T-cell (primary cell): ENCODE data around the gene RGS7. TPM values are rescaled to one million over a fixed set of nuclear protein-coding genes. Genes with fewer than 3 reads are reported as not detected.

Source experiments
- ATAC-seq, 4 experiments: fragments of 200-7000 bp in 3 of 4; fragments of 150-1000 bp in 1 of 4; cut with Tn5 transposase; replicated peaks in 1 of 4; 1 replicate in 3 of 4; 2 replicates in 1 of 4; pipeline ENCODE4 v1.10.0; 2021; ENCODE audit warnings: moderate library complexity in 3 of 4, mild to moderate bottlenecking in 2 of 4, moderate number of reproducible peaks in 1 of 4
- CTCF ChIA-PET, 2 donors: fragments of 300-600 bp; sonication (Branson Sonifier 250); formaldehyde crosslinking; loops; one replicate each; lab custom pipeline; 2022; ENCODE audit warnings: antibody characterized with exemption in 2 of 2; lab: Charles Lee
- POLR2A ChIA-PET, 2 donors: fragments of 300-600 bp; sonication (Branson Sonifier 250); formaldehyde crosslinking; loops; one replicate each; lab custom pipeline; 2022; ENCODE audit warnings: antibody characterized with exemption in 2 of 2; lab: Charles Lee
- DNase-seq, 35 experiments: peaks; one replicate each; pipeline versions ENCODE4 v3.0.0 to v3.0.0-alpha.2; 2013 to 2023
- H3K27ac ChIP-seq: one replicate; pipeline ENCODE4 v1.5.1; 2013; ENCODE audit warnings: low read length
- H3K27me3 ChIP-seq, 2 experiments: replicated peaks in 1 of 2; 1 replicate in 1 of 2; 2 replicates in 1 of 2; pipeline versions ENCODE4 v1.6.1 to v1.7.0; 2013; ENCODE audit warnings: low read length in 1 of 2, mixed read lengths in 1 of 2; ENCODE audit not compliant: control insufficient read depth in 2 of 2, insufficient read depth in 2 of 2; ENCODE audit errors: extremely low read depth in 1 of 2
- H3K36me3 ChIP-seq, 2 donors: 1 replicate in 1 of 2; 2 replicates in 1 of 2; pipeline versions ENCODE4 v1.6.1 to v1.7.0; 2013; ENCODE audit warnings: low read length in 1 of 2; ENCODE audit not compliant: control insufficient read depth in 2 of 2, insufficient read depth in 1 of 2; ENCODE audit errors: extremely low read depth in 1 of 2
- H3K4me1 ChIP-seq, 2 experiments: 1 replicate in 1 of 2; 2 replicates in 1 of 2; pipeline versions ENCODE4 v1.6.1 to v1.7.0; 2013; ENCODE audit warnings: low read length in 2 of 2, mixed read lengths in 1 of 2; ENCODE audit not compliant: insufficient read depth in 2 of 2, control insufficient read depth in 1 of 2; ENCODE audit errors: extremely low read depth in 1 of 2
- H3K4me3 ChIP-seq, 2 donors: 1 replicate in 1 of 2; 2 replicates in 1 of 2; pipeline versions ENCODE4 v1.5.1 to v1.7.0; 2013; ENCODE audit warnings: mild to moderate bottlenecking in 2 of 2, low read length in 1 of 2, moderate library complexity in 1 of 2; ENCODE audit not compliant: control insufficient read depth in 1 of 2; ENCODE audit errors: extremely low read depth in 1 of 2
- H3K9me3 ChIP-seq: 2 replicates; pipeline ENCODE4 v1.7.0; 2013
- H3K27ac Mint-ChIP-seq, 2 donors: one replicate each; pipeline ENCODE4 v1.8.0; 2020 to 2021; ENCODE audit warnings: mild to moderate bottlenecking in 2 of 2, mixed read lengths in 2 of 2
- H3K27me3 Mint-ChIP-seq, 2 donors: one replicate each; pipeline ENCODE4 v1.8.0; 2021 to 2022; ENCODE audit warnings: mixed read lengths in 2 of 2
- H3K36me3 Mint-ChIP-seq: one replicate; pipeline ENCODE4 v1.8.0; 2021; ENCODE audit warnings: mixed read lengths
- H3K4me1 Mint-ChIP-seq, 3 donors: one replicate each; pipeline ENCODE4 v1.8.0; 2020 to 2022; ENCODE audit warnings: mixed read lengths in 3 of 3, mild to moderate bottlenecking in 1 of 3
- H3K4me3 Mint-ChIP-seq, 3 donors: one replicate each; pipeline ENCODE4 v1.8.0; 2020 to 2022; ENCODE audit warnings: mild to moderate bottlenecking in 3 of 3, mixed read lengths in 3 of 3, moderate library complexity in 3 of 3
- H3K9me3 Mint-ChIP-seq, 3 donors: one replicate each; pipeline ENCODE4 v1.8.0; 2020 to 2022; ENCODE audit warnings: mixed read lengths in 3 of 3
- WGBS: methylation state at CpG from one replicate; pipeline ENCODE4 v1.1.5; 2013; ENCODE audit warnings: missing lambda C conversion rate; ENCODE audit not compliant: insufficient coverage; 5-methylcytosine and 5-hydroxymethylcytosine counted together
- total RNA-seq, 35 experiments: library from RNA in 6 of 35; stranded (reverse) in 6 of 35; fragments of 120-200 nt in 1 of 35; gene quantifications; one replicate each; pipeline versions ENCODE4 v1.2.1 to v1.2.4 and lab custom pipeline; 2013 to 2026

The RGS7 gene
- total RNA-seq, 5 donors from 2014 or later (not counting 1 experiment from before 2014, with no cell fraction given): not detected

DNA sequence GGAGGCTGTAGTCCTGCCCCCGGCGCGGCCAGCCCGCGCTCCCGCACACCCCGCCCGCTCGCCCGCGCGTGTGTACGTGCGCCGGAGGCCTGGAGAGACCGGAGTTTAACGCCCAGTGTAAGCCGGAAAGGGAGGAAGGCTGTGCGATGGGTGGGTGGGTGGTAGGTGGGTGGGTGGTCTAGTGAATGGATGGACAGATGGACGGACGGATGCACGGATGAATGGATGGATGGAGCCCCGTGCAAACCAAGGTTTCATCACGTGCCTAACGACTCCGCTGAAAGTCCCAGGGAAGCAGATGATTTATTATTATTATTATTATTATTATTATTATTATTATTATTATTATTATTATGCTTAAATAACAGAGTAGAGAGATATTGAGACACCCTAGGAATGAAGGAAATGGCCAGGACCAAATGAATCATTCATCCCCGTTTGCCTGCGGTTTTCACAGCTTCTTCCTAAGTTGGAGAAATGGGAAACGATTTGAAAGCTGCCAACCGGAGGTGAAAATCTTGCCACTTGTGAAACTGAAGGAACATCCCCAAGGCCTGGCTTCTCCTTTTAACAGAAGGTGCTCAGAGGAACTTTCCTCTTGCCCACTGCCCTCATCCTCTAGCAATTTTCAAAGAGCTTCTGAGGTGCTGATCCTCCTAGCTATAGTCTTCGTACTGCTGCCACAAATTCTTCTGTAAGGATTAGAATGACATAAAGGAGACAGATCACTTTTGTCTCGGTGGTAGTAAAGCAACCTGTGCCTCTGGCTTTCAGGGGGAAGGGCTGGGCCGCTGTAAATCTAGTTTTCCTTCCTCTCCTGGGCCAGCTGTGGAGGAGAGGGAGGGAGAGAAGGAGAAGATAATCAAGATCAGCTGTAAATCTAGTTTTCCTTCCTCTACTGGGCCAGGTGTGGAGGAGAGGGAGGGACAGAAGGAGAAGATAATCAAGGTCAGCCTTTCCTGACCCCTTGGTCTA lies 648 bp upstream of the RGS7 start:
- Histone ChIP-seq H3K4me1 (no peaks in the 10 kb centered on the region), H3K9me3 (no peaks in the 10 kb centered on the region), H3K36me3 (no peaks in the 10 kb centered on the region), H3K4me3 (no peak overlapping the region), H3K27me3 (peaks cover 8 to 17% of the 10 kb centered on the region in 2 experiments), H3K27ac (no peak overlapping the region)
- Mint-ChIP-seq H3K4me3 (peak overlapping the region in 1 of 3 donors; percentile 53), H3K9me3 (peaks cover 0 to 6% (median 0%) of the 10 kb centered on the region in 3 donors), H3K27ac (no peak overlapping the region), H3K27me3 (peaks cover 51 to 52% of the 10 kb centered on the region in 2 donors), H3K4me1 (peaks cover 0 to 11% (median 8%) of the 10 kb centered on the region in 3 donors), H3K36me3 (no peaks in the 10 kb centered on the region)
- ChIA-PET CTCF (no interaction called here), POLR2A (no interaction called here)
- ATAC-seq: no peak
- WGBS: 5% methylated on average over 17 of the region's 33 CpGs
- DNase-seq: no peak

DNA sequence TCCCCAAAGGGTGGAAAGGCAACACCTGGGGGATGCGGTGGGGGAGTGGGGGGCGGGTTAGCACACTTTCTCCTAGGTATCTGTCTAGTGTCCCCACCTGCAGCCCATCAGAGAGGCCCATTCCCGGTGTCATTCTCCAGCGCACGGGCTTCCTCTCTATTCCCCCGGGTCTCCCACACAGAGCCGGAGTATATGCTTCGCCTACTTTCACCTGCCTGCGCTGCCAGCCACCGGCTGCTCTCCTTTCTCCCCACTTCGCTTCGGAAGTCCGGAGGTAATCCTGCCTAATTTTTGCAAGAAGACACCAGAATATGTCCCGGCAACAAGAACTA lies 852 bp downstream of the RGS7 start:
- Mint-ChIP-seq H3K36me3 (no peaks in the 10 kb centered on the region), H3K27ac (no peak overlapping the region), H3K4me1 (peaks cover 0 to 11% (median 8%) of the 10 kb centered on the region in 3 donors), H3K9me3 (no peaks in the 10 kb centered on the region), H3K27me3 (peaks cover 48 to 51% of the 10 kb centered on the region in 2 donors), H3K4me3 (peak overlapping the region in 2 of 3 donors; percentile 36 to 49)
- no peaks in the 10 kb centered on the region for H3K9me3 ChIP-seq
- ATAC-seq (no peak), DNase-seq (no peak)
- H3K36me3 ChIP-seq: no peaks in the 10 kb centered on the region
- no peak overlapping the region for H3K4me3 ChIP-seq
- CTCF ChIA-PET: no interaction called here
- H3K27me3 ChIP-seq: peaks cover 4 to 17% of the 10 kb centered on the region in 2 experiments
- POLR2A ChIA-PET: no interaction called here
- WGBS: 12% methylated on average over 12 of the region's 14 CpGs
- H3K27ac ChIP-seq: no peak overlapping the region
- no peaks in the 10 kb centered on the region for H3K4me1 ChIP-seq

DNA sequence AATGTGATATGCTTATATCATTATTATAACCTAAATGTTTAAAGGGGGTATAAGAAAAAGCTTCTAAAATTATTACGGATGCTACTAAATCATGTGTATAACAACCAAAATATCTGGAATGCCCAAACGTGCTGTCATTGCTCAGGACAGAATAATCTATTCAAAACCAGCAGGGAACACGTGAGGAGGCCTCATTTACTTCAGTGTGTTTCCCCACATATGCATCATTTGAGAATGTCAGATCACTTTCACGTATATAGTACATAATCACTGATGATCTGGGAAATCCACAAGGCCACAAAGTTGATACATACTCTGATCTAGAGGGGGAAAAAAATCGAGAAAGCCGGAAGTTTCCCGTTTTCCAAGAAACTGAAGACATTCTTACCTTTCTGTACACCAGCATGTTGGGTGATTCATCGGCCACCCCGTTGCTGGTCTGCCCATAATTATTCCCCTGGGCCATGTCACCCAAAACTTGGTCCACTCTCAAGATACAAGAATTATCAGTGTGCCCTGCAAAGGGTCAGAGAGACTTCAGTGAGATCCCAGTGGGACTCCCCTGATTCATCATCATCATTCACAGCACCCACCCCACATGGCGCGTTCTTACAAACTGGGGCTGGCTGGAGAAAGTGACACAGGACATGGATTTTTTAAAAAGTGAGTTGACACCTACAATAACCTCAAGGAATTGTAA lies 1.5 kb downstream of the RGS7 start:
- no peak overlapping the region for H3K4me3 Mint-ChIP-seq
- ATAC-seq: no peak
- H3K27me3 ChIP-seq: peaks cover 4 to 17% of the 10 kb centered on the region in 2 experiments
- ChIA-PET POLR2A (no interaction called here), CTCF (no interaction called here)
- no peak for DNase-seq
- H3K9me3 Mint-ChIP-seq: no peaks in the 10 kb centered on the region
- H3K36me3 Mint-ChIP-seq: no peaks in the 10 kb centered on the region
- H3K4me1 Mint-ChIP-seq: peaks cover 0 to 11% (median 8%) of the 10 kb centered on the region in 3 donors
- peaks cover 44 to 49% of the 10 kb centered on the region in 2 donors for H3K27me3 Mint-ChIP-seq
- H3K4me3 ChIP-seq: no peak overlapping the region
- WGBS: 54% methylated on average over 2 of the region's 11 CpGs
- no peaks in the 10 kb centered on the region for H3K4me1 ChIP-seq
- no peaks in the 10 kb centered on the region for H3K9me3 ChIP-seq
- H3K27ac ChIP-seq: no peak overlapping the region
- no peak overlapping the region for H3K27ac Mint-ChIP-seq
- no peaks in the 10 kb centered on the region for H3K36me3 ChIP-seq

DNA sequence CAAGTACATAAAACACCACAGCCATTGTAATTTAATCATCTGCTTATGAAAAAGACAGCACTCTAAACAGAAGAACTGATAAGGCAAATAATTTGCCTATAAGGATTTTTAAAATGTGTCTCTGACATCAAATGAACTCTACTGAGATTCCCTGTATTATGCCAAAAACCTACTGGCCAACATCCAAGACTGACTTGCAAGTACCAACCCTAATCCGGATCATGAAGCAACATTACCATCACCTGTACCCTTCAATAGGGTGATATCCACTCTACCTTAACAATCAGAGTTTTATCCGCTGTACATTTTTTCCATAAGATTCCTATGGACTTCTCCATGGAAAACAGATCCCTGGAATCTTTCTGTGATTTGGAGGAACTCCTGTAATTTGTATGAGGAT lies 4.6 kb downstream of the RGS7 start:
- Mint-ChIP-seq H3K36me3 (no peaks in the 10 kb centered on the region), H3K4me1 (peaks cover 0 to 5% (median 3%) of the 10 kb centered on the region in 3 donors), H3K27me3 (peaks cover 24 to 26% of the 10 kb centered on the region in 2 donors), H3K9me3 (no peaks in the 10 kb centered on the region), H3K4me3 (no peak overlapping the region), H3K27ac (no peak overlapping the region)
- no peak for ATAC-seq
- no peak overlapping the region for H3K4me3 ChIP-seq
- no peak overlapping the region for H3K27ac ChIP-seq
- no peaks in the 10 kb centered on the region for H3K4me1 ChIP-seq
- no peak for DNase-seq
- CTCF ChIA-PET: no interaction called here
- no peaks in the 10 kb centered on the region for H3K36me3 ChIP-seq
- H3K27me3 ChIP-seq: peaks cover 4 to 5% of the 10 kb centered on the region in 2 experiments
- WGBS: no CpG with 5 or more reads among the region's 2 CpGs
- POLR2A ChIA-PET: no interaction called here
- no peaks in the 10 kb centered on the region for H3K9me3 ChIP-seq

DNA sequence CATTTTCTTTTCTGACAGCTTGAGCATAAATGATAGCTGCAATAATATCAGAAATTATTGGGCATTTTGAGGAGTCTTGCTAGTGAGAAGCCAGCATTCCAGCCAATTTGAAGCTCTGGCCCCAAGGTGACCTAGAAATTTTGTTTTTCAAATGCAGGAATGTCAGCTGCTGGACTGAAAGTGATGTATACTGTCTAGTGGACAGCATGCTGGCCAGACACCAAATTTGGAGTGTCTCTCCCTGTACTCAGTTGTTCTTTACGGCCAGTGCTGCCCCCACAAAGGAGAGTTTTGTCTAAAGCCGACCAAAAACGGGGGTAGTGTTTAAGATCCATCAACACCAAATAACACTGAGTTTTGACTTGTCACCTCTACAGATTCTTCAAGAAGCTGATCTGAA lies 5.2 kb downstream of the RGS7 start:
- no peaks in the 10 kb centered on the region for H3K4me1 ChIP-seq
- no peak overlapping the region for H3K27ac ChIP-seq
- no peak overlapping the region for H3K4me3 ChIP-seq
- no peaks in the 10 kb centered on the region for H3K36me3 Mint-ChIP-seq
- H3K36me3 ChIP-seq: no peaks in the 10 kb centered on the region
- peaks cover 0 to 5% (median 3%) of the 10 kb centered on the region in 3 donors for H3K4me1 Mint-ChIP-seq
- ATAC-seq (no peak), DNase-seq (no peak)
- no peak overlapping the region for H3K4me3 Mint-ChIP-seq
- H3K9me3 Mint-ChIP-seq: no peaks in the 10 kb centered on the region
- no peaks in the 10 kb centered on the region for H3K9me3 ChIP-seq
- peaks cover 4 to 5% of the 10 kb centered on the region in 2 experiments for H3K27me3 ChIP-seq
- peaks cover 24 to 25% of the 10 kb centered on the region in 2 donors for H3K27me3 Mint-ChIP-seq
- H3K27ac Mint-ChIP-seq: no peak overlapping the region
- ChIA-PET POLR2A (interaction anchor here in 1 of 2 donors (0.6 kb wide), 1 partner anchor 16 kb away, joined by 3 read pairs; no protein-coding TSS in a partner anchor), CTCF (no interaction called here)
- no CpG with 5 or more reads among the region's 3 CpGs for WGBS

DNA sequence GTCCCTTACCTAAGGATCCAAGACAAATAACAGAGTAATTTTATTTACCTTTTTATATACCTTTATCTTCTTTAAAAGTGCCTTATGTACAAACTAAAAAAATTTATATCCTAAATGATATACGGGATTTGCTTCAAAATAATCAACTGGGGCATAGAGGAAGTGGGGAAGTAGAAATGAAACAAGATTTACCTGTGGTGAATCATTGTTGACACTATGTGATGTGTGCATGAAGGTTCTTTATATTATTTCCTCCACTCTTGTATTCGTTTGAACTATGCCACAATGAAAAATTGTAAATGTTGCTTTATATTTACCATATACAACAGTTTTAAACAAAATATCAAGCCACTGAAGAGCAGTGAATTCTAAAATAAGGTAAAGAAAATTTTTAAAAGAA lies 13.0 kb downstream of the RGS7 start:
- ATAC-seq (no peak), DNase-seq (no peak)
- Mint-ChIP-seq H3K27me3 (peaks cover 0 to 2% of the 10 kb centered on the region in 2 donors), H3K27ac (no peak overlapping the region), H3K9me3 (peaks cover 2 to 5% (median 3%) of the 10 kb centered on the region in 3 donors), H3K36me3 (no peaks in the 10 kb centered on the region), H3K4me3 (no peak overlapping the region), H3K4me1 (no peaks in the 10 kb centered on the region)
- Histone ChIP-seq H3K36me3 (no peaks in the 10 kb centered on the region), H3K27ac (no peak overlapping the region), H3K4me1 (no peaks in the 10 kb centered on the region), H3K9me3 (no peaks in the 10 kb centered on the region), H3K4me3 (no peak overlapping the region), H3K27me3 (no peaks in the 10 kb centered on the region)
- CTCF ChIA-PET: no interaction called here
- no CpG with 5 or more reads among the region's 2 CpGs for WGBS
- POLR2A ChIA-PET: no interaction called here
